Activated CD8-positive, alpha-beta memory T cell treated with anti-CD3 and anti-CD28 coated beads for 48 hours (primary cell): Measurements from ENCODE around the gene ZBTB12.

Experiments used
- DNase-seq, 3 experiments: peaks; one replicate each; pipeline ENCODE4 v3.0.0-alpha.2; 2020; ENCODE audit warnings: low read depth in 2 of 3, low spot score in 2 of 3

The ZBTB12 gene

DNA sequence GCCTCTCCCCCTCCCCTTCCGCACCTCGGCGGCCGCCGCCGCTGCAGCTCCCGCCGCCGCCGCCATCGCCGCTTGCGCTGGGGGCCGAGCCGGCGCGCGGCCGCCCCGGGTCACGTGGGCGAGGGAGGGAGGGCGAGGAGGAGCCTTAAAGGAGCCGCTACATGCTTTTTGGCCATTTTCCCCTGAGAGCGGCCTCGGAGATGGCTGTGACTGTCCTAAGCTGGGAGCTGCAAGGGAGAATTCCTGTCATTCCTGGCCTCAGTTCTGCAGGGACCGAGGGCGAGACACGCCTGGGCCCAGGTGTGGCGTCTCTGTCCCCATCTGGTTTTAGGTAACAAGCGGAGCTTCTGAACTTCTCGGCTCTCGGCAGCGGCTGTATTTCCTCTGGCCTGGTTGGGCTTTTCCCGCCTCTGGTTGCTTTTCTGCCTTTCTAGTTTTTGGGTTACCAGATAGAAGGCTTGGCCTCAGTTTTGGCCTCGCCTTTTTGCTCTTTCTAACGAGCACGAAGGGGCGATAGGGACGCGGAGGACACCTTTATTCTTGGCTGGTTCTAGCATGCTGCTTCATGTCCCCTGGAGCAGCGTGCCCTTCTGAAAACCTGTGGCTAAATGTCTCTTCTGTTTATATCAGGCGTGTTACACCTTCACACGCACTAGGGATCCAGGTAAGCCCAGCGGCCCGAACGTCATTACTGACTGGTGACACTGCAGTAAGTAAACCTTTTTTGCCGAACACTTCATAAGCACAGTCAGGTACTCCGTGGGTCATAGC is 4.1 kb downstream of the ZBTB12 start, which contains the start of gene EHMT2:
Gene EHMT2, minus strand, starts transcription at position 87 of the 771 bp plus-strand sequence. Its CDS starts 21 bp downstream, at position 66.
- peak; percentile 65 to 79 (median 69) for DNase-seq

DNA sequence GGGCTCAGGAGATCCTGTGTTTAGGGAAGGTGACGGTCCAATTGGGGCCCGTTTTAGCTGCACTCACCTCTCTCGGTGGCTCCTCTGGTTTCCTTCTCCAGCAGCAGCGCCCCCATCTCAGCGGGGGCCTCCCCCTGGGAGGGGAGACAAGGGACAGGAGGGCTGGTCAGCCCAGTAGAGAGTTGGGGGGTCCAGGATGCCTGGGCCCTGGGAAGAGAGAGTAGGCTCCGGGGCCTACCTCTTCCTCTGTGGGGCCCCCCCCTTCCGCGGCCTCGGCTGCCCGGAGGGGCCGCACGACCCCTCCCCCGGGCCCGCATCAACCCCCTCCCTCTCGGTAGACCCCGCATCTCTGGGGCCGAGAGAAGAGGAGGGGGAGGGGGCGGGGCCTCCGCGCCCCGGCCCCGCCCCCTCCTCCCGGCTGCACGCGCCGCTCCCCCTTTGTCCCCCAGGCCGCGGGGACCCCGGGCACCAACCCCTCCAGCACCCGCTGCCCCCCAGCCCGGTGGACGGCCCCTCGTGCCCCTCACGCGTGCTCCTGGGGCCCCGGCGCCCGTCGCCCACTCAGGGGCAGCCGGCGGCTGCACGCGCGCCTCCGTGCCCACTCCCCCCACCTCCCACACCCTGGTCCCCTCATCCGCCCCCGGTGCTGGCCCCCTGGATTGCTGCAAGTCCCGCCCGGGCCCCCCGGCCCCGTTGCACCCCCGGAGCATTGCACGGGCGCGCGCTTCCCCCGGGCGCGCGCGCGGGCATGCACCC is 4.9 kb downstream of the ZBTB12 start:
- no peak for DNase-seq

DNA sequence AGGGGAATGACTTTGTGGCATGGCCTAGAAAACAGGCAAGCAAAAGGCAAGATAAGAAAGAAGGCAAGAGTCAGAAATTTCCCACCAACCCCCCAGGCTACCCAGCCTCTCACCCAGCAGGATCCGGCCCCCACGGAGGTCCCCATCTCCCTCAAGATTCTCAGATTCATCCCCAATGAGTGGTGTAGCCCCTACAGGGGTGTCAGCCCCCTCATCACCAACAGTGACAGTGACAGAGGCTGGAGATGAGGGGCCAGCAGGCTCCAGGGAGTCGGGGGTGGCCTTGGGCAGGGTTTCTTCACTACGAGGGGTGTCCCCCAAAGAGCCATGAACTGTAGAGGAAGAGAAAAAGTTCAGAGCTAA is 5.4 kb downstream of the ZBTB12 start:
- DNase-seq, result no peak

DNA sequence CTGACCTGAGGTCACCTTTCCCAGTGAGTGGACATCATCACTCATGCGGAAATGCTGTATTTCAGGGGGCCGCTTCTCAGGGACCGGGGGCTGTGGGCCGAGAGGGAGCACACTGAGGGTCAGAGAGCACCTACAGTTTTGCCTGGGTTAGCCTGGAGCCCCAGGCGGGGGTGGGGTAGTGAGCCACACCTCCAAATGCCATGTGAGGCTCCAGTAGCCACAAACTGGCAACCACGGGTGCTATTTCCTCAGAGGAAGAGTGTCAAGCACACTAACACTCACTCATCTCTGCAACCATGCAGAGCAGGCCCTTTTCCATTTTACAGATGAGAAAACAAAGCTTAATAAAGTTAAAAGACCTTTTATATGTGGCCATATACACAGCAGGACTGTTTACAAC is 9.1 kb downstream of the ZBTB12 start:
- no peak for DNase-seq

DNA sequence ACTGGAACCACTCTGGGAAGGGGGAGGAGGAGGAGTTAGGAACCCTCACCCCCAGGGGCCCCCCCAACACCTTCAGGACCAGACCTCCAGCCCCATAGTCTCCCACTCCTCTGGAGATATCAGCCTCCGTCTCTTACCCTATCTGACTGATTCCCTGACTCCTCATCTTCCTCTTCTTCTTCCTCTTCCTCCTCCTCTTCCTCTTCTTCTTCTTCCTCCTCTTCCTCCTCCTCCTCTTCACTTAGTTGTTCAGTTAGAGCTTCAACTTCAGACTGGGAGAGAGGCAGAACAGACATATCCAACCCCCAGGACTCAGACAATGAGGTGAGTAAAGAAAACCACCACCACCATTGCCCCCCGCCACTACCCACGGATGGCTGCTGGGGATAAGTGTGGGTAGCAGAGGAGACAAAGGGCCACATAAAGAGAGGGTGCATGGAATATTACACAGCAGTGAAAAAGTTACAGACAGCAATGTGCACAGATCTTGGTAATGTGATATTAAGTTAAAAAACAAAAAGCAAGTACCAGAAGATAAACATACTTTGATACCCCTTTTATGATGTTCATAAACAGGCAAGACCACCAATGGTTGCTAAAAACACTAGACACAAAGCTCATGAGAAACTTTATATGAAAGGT is 12.4 kb downstream of the ZBTB12 start:
- DNase-seq, result no peak

DNA sequence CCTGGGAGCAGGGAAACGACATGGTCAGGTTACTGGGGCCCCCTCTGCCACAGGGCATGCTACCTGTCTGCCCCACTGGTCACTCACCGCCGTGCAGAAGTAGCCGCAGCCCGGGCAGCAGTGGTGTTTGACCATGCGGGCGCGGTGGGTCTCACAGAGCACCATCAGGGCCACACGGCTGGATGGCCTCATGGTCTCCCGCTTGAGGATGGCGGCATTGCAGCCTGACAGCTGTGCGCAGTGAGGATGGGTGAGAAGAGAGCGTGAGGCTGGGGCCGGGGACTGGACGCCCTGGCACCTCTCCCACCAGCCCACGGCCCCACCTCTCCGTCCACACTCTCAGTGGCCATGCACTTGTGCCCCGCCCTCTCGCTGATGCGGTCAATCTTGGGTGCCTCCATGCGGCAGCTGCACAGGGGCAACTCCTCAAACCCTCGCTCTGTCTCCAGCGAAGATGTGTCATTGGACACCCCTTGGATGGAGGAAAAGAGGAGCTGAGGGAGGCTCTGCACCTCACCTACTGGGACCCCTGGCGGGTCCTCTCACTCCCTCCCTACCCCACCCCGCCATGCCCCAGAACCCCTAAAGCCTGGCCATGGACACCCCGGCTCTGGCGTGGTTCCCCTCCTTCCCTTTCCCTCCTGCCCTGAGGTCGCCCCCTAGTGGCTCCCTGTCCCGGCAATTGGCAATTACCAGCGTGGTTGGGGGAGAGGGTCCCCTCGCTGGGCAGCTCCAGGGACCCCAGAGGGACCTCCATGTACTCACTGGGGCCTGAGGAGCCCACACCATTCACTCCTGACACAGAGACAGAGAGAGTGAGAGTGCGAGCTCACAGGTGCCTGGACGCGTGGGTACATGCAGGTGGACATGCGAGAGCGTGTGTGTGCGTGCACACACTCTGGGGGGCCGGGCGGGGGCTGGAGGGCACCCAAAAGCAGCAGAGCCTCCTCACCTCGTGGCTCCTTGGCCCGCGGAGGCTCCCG is 13.3 kb downstream of the ZBTB12 start:
- peak in 1 of 3 experiments; percentile 48 for DNase-seq

DNA sequence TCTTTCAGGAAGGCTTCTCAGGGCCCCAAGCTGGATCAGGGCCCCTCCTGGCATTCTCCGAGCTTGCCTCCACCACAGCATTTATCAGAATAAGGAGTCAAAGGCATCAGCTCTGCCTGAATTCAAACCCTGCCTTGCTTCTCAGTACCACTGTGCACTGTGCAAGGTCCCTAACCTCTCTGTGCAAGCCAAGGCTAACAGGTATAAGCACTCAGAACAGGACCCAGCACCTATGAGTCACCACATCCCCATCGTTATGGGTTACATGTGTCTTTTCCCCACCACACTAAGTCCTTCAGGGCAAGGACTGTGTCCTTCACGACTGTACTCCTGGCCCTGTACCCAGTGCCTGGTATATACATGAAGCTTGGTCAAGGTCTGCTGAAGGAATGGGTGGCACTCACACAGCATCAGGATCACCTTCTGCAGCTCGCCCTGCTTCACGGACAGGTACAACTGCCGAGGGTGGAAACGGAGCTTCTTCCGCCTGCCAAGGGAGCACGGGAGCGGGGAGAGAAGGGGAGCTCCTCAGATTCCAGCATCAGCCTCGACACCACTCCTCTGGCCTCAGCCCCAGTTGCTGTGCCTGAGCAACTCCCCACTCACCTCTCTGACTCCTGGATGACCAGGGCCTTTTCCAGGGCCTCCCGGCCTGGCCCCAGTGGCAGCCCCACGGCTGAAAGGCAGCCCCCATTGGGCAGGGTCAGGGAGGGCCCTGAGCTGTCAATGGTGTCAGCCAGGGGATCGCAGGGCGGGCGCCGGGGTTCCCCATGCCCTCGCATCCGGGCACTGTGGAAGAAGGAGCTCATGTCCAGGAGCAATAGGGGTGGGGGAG is 14.5 kb downstream of the ZBTB12 start:
- no peak for DNase-seq

DNA sequence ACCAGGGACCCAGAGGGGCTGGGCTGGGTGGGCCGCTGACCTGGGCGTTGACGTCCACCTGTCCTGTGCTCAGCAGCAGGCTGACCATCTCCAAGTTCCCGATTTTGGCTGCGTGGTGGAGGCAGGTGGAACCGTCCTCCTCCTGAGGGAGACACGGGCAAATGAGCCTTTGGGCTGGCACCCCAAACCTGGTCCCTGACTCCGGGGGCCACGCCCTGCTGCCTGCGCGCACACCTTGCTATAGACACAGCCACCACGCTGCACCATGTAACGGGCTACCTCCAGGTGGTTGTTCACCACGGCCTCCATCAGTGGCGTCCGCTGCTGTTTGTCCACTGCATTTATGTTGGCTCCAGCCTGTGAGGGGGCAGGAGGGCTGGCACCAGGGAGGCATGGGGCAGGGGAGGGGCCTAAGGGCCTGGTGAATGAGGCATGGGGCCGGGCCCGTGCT is 15.3 kb downstream of the ZBTB12 start:
- DNase-seq, result no peak

DNA sequence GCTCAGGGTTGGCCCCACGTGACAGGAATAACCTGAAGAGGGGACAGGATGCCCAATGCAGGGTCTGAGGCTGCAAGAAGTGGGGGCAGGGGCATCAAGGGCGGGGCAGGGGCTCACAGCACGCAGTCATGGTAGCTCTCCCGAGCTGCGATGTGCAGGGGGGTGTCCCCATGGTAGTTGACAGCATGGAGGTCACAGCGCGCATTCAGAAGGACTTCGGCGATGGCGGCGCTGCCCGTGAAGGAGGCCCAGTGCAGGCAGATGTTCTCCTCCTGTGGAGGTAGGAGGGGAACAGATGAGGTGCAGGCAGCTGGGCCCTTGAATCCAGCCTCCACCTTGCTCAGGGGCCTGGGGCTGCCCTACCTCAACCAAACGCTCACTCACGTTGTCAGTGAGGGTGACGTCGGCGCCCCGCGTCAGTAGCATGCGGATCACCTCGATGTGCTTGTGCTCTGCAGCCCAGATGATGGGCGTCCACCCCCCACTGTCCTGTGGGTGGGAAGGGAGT is 17.3 kb downstream of the ZBTB12 start:
- DNase-seq, result no peak

DNA sequence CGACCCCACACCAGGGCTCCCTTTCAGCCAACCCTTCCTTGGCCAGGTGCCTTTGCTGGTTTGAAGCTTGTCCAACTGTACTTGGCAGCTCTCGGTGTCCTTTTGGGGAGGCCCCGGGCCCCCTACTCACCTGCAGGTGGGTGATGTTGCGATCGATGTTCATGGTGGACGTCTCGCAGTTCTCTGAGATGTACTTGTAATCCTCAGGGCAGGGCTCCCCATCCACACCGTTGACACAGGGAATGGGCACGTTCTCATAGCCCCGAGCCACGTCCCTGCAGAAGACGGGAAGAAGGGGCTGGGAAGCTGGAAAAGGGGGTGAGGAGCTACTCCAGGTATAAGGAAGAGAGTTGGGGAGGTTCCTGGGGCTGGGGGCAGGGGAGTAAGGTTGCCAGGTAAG is 18.2 kb downstream of the ZBTB12 start:
- DNase-seq, result no peak

DNA sequence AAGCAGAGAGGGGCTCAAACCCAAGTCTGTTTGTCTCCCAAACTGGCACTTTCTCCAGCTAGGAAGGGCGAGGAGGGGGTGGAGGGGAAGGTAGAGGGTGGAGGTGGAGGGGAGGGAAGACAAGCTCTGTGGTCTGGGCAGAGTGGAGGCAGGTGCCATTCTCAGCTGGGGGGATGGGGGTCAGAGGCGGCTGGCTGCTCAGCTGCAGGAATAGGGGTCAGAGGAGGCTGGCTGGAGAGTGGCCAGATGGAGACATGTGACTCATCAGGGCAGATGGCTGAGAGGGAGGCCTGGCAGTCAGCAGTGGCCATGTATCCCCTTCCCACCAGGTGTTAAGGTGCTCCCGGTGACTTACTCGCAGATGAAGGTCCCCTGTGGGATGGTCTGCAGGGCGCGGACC is 19.5 kb downstream of the ZBTB12 start:
- no peak for DNase-seq

DNA sequence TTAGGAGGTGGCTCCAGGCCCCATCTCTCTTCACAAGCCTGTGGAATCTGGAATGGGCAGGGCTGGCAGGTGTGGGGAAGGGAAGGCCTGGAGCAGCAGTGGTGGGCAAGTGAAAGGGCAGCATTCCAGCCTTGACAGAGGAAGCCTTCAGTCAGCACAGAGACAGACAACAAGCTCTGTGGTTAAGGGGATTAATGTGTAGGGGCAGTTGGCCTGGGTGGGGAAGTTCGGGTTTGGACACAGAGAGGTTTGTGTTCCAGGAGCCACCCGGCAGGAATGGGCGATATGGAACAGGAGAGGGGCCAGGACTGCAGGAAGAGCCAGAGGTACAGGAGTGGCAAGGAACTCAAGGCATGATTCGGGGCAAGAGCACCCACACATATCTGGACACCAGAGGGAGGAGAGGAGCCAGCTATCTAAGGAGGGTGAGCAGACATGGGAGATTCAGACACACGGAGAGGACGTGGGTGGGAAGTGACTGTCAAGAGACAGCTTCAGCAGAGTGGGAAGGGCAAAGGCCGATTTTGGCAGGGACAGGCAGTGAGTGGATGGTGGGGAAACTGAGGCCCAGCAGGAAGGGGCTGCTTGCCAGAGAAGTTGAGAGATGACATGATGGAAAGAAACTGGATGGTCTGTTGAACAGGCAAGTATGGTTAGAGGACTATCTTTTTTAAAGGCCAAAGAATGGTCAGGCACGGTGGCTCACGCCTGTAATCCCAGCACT is 20.6 kb downstream of the ZBTB12 start:
- no peak for DNase-seq

DNA sequence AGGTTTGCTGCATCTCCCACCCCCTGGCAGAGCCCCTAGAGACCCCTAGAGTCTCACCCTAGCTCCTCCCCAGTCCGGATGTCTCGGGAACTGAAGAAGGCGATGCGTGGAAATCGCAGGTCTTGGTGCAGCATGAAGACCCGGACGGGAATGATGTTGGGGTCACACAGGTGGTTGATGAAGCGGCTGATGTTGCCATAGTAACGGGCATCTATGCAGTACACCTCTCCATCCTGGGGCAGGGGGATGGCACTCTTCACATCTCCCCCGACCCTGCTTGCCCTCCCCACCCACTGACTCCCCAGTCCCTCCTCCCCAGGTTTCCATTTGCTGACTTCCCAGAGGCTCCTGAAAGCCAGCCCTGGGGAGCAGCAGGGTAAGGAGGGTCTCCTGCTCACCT is 21.3 kb downstream of the ZBTB12 start:
- no peak for DNase-seq

DNA sequence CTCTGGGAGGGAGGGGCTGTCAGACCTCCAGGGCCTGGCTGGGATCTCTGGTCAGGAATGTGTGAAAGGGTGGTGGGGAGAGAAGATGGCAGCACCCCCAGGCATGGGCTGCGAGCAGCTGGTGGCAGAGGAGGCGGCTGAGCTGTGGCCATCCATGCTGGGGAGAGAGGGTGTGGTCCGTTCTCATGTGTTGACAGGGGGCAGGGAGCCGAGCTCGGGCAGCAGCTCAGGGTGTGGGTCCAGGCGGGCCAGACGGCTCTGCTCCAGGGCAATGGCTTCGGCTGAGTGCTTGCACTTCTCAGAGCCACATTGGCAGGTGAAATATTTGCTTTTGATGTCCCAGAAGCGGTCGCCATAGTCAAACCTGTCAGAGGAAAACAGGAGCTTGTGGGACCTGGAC is 22.0 kb downstream of the ZBTB12 start:
- no peak for DNase-seq

DNA sequence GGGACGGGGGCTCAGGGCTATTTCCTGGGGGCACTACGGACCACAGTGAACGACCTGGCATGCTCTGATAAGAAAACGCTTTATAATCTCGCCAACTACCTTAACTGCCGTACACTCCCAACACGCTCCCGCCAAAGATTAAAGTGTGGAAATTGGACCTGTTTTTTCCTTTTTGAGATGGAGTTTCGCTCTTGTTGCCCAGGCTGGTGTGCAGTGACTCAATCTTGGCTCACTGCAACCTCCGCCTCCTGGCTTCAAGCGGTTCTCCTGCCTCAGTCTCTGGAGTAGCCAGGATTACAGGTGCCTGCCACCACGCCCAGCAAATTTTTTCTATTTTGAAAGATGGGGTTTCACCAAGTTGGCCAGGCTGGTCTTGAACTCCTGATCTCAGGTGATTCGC is 22.7 kb downstream of the ZBTB12 start:
- DNase-seq, result no peak

DNA sequence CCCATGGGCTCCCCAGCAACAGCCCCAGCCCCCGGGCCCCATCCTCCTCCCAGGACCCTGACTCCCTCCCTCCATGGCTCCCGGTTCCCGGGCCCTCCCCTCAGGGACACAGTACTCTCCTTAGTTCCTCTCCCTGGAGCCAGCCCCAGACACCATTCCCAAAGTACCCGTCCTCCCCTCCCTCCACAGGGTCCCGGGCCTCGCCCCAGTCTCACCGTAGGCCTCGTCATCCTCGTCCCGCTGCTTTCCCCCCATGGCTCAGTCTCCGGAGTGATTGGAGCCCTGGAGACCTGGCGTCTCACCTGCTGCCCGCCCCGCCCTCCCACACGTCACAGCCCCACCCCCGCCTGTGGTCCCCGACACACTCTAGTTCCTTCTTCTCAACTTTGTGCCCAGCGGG is 23.2 kb downstream of the ZBTB12 start, which contains the start of gene SLC44A4:
Gene SLC44A4, minus strand, starts transcription at position 272 of the 400 bp plus-strand sequence. Its CDS starts 17 bp downstream, at position 255.
- no peak for DNase-seq

DNA sequence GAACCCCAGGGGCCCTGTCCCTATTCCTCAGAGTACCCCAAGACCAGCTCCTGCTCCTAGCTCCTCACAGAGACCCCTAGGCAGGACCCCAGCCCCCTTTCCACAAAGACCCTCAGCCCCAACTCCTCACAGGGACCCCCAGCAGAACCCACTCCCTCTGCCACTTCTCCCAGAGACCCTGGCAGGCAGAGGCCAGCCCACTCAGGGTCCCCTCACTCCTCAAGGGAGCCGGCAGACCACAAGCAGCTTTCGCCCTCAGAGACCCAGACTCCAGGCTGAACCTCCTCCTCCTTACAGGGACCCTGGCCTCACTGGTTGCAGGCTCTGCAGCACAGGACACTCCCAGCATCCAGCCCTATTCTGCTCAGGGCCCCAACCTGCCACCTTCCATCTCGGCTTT is 23.7 kb downstream of the ZBTB12 start:
- no peak for DNase-seq

DNA sequence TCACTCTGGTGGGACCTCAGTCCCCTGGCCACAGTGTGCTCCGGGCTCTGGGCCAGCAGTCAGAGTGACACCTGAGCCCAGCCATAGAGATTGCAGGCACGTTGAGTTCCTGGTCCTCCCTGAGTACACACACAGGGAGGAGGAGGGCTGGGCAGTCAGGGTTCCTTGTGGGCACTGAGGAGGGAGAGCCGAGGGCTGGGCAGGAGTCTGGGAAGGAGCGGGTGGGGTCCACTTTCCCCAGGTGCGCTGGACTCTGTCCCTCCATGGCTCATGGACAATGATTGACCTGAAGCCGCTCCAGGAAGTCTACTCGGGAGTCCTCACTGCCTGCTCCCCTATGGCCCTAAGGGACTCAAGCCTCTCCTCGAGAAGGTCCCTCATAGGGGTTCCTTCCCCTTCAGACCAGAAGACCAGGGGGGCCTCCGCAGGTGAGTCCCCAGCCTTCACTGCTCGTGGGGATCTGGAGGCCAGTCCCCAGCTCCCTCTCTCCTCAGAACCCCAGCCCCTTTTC is 24.2 kb downstream of the ZBTB12 start:
- no peak for DNase-seq
